Activated CD4-positive, CD25-positive, alpha-beta regulatory T cell (primary cell): ENCODE results near the gene HILPDA.
"Not testable (repeated sequence)": the region's sequence is repeated elsewhere in the genome, so short reads cannot be mapped to it uniquely, and the experiment has no call there.

Source experiments
- DNase-seq, 4 experiments: peaks; one replicate each; lab custom pipeline; 2025; lab: John Stamatoyannopoulos, UW

HILPDA gene

DNA sequence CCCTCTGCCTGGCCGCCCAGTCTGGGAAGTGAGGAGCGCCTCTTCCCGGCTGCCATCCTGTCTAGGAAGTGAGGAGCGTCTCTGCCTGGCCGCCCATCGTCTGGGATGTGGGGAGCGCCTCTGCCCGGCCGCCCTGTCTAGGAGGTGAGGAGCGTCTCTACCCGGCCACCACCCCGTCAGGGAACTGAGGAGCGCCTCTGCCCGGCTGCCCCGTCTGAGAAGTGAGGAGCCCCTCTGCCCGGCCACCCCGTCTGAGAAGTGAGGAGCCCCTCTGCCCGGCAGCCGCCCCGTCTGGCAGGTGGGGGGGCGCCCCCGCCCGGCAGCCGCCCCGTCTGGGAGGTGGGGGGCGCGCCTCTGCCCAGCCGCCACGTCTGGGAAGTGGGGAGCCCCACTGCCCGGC lies 7.7 kb downstream of the HILPDA start:
- DNase-seq = not testable (repeated sequence)

DNA sequence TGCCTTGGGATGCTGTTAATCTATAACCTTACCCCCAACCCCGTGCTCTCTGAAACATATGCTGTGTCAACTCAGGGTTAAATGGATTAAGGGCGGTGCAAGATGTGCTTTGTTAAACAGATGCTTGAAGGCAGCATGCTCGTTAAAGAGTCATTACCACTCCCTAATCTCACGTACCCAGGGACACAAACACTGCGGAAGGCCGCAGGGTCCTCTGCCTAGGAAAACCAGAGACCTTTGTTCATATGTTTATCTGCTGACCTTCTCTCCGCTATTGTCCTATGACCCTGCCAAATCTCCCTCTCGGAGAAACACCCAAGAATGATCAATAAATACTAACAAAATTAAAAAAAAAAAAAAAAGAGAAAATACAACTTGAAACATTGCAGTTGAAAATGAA lies 8.3 kb downstream of the HILPDA start:
- not testable (repeated sequence) for DNase-seq

DNA sequence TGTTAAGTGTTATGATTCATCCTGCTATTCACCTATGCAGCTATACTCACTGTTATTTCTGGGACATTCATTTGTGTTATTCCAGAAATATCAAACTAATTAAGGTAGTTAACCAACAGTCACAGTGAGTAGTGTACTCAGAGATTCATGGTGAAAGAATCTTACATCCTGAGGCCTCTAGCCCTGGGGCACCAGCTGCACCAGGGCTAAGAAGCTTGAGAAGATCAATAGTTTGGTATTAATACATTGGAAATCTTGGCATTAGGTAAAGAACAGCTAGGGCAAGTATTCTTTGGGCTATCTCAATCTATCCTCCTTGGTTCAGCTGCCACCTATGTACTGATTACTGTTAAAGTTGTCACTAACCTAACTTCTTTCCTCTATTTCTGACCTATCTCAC lies 11.2 kb downstream of the HILPDA start:
- not testable (repeated sequence) for DNase-seq

- peak; percentile 64 to 74 (median 72) for DNase-seq
Measured at GRCh38 chr7:128476402-128477335, 21.0 kb downstream of the HILPDA start, which contains the start of gene METTL2B. Gene METTL2B, plus strand, starts transcription at chr7:128476748. Its CDS starts 18 bp downstream, at chr7:128476766.

GRCh38 chr7:128477336-128477690 lies 21.6 kb downstream of the HILPDA start:
- DNase-seq = not testable (repeated sequence)

GRCh38 chr7:128479082-128479481 lies 23.4 kb downstream of the HILPDA start:
- not testable (repeated sequence) for DNase-seq

GRCh38 chr7:128488134-128488533 lies 32.5 kb downstream of the HILPDA start:
- DNase-seq = not testable (repeated sequence)

GRCh38 chr7:128497405-128497804 lies 41.7 kb downstream of the HILPDA start:
- no peak for DNase-seq

DNA sequence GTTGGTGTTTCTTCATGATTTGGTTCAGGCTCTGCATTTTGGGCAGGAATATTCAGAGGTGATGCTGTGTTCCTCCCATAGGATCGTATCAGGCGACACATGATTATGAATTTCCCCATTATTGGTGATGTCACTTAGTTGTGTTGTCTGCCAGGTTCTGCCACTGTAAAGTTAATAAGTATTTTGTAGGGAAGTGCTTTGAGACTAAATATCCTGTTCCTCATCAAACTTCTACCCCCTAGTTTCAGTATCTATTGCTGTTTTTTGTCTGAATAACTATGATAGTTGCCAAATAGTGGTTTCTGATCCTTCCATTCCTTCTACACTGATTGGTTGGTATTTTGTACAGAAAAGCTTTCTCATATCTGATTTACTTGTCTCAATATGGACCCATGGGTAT lies 49.7 kb downstream of the HILPDA start:
- DNase-seq = not testable (repeated sequence)

- not testable (repeated sequence) for DNase-seq
Measured at GRCh38 chr7:128506819-128507218, 51.1 kb downstream of the HILPDA start.

- not testable (repeated sequence) for DNase-seq
Measured at GRCh38 chr7:128507321-128507993, 51.8 kb downstream of the HILPDA start.
